HEK293 (cell line): Measurements from ENCODE around the gene TMEM150B.

Experiments
- CTCF ChIP-seq: fragments of 450-650 bp; formaldehyde crosslinking; IDR thresholded peaks from 2 replicates; pipeline ENCODE4 v1.5.1; 2016; ENCODE audit warnings: missing biosample characterization, missing genetic modification characterization
- TCF7L2 ChIP-seq: IDR thresholded peaks from 2 replicates; pipeline ENCODE4 v1.6.1; 2011; ENCODE audit warnings: low read depth, mild to moderate bottlenecking, inconsistent platforms, low read length, moderate library complexity, borderline replicate concordance
- ZNF48 ChIP-seq: fragments of 450-650 bp; formaldehyde crosslinking; IDR thresholded peaks from 2 replicates; pipeline ENCODE4 v1.5.1; 2016; ENCODE audit warnings: missing biosample characterization, missing genetic modification characterization
- TF ChIP-seq, protein P1 (sequence below): fragments of 450-650 bp; formaldehyde crosslinking; IDR thresholded peaks from 2 replicates; pipeline ENCODE4 v1.5.1; 2016; ENCODE audit warnings: missing biosample characterization, missing genetic modification characterization

DNA sequence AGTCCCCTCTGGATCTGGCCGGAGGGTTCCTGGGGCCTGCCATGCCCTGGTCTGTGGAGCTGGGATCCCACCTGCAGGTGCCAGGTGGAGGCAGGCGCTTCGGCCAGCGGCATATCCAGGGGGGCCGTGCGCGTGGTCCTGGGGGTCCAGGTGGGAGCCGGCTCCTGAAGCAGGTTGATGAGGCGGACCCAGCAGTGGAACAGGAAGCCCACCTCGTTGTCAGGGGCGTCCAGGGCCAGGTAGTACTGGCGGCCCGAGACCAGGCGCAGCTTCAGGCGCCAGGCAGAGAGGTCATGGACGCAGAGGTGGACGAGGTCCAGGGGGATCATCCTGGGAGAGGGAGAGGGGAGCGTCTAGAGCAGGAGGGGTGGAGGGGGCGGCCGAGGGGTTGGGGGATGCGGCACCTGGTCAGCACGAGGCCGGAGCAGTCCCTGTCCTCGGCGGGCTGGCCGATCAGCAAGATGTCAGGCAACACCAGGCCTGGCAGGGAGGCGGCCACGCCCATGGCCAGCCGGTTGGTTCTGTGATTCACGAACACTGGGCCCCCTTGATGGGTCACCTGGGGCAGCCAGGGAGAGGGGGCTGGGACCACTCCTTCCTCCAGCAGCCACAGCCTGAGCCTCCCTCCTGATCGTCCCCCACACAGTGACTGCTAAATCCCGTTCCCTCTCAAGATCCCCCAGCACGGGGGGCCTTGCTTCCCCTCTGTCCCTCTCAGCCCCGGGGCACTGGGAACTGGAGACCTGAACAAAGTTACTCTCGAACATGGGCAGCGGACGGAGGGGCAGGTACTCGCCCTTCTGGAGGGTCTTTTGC lies 37.2 kb upstream of the TMEM150B start:
- TF ChIP-seq CTCF (tag by site-specific recombination) = no peak
- no peak for TF ChIP-seq TCF7L2
- no peak for TF ChIP-seq ZNF48
- TF ChIP-seq, protein P1, sequence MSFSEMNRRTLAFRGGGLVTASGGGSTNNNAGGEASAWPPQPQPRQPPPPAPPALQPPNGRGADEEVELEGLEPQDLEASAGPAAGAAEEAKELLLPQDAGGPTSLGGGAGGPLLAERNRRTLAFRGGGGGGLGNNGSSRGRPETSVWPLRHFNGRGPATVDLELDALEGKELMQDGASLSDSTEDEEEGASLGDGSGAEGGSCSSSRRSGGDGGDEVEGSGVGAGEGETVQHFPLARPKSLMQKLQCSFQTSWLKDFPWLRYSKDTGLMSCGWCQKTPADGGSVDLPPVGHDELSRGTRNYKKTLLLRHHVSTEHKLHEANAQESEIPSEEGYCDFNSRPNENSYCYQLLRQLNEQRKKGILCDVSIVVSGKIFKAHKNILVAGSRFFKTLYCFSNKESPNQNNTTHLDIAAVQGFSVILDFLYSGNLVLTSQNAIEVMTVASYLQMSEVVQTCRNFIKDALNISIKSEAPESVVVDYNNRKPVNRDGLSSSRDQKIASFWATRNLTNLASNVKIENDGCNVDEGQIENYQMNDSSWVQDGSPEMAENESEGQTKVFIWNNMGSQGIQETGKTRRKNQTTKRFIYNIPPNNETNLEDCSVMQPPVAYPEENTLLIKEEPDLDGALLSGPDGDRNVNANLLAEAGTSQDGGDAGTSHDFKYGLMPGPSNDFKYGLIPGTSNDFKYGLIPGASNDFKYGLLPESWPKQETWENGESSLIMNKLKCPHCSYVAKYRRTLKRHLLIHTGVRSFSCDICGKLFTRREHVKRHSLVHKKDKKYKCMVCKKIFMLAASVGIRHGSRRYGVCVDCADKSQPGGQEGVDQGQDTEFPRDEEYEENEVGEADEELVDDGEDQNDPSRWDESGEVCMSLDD = no peak
